A673 (cell line): ENCODE measurements around the gene VCAN. TPM values are rescaled to one million over a fixed set of nuclear protein-coding genes. Genes with fewer than 3 reads are reported as not detected.

Source experiments
- BruUV-seq: library from RNA; stranded (reverse); fragments of 400-500 nt; replicated peaks from 2 replicates; lab custom pipeline; 2021; lab: Mats Ljungman, UMichigan
- CTCF ChIA-PET: fragments of 300-600 bp; sonication (Branson Sonifier 250); formaldehyde crosslinking; loops from one replicate; lab custom pipeline; 2022; ENCODE audit warnings: antibody characterized with exemption; lab: Charles Lee
- POLR2A ChIA-PET: fragments of 300-600 bp; sonication (Branson Sonifier 250); formaldehyde crosslinking; loops from one replicate; lab custom pipeline; 2022; ENCODE audit warnings: antibody characterized with exemption; ENCODE audit not compliant: low non-redundant PET; lab: Charles Lee
- DNase-seq: peaks from one replicate; pipeline ENCODE4 v3.0.0-alpha.2; 2015; ENCODE audit warnings: low spot score
- H3K27ac ChIP-seq: fragments of 200-600 bp; sonication (generic); 2 replicates; pipeline ENCODE4 v1.5.1; 2016; ENCODE audit warnings: mixed run types, low read depth, mild to moderate bottlenecking, mixed read lengths, antibody characterized with exemption, low read length; ENCODE audit not compliant: poor library complexity, severe bottlenecking
- H3K27me3 ChIP-seq: fragments of 200-600 bp; sonication (generic); replicated peaks from 2 replicates; pipeline ENCODE4 v1.6.1; 2017; ENCODE audit warnings: mixed run types, low read depth, mild to moderate bottlenecking, mixed read lengths, antibody characterized with exemption, low read length; ENCODE audit not compliant: insufficient read depth, poor library complexity
- H3K36me3 ChIP-seq: fragments of 200-600 bp; sonication (generic); 2 replicates; pipeline ENCODE4 v1.6.1; 2016; ENCODE audit warnings: mixed run types, mild to moderate bottlenecking, mixed read lengths, antibody characterized with exemption, low read length; ENCODE audit not compliant: insufficient read depth, poor library complexity, severe bottlenecking
- H3K4me1 ChIP-seq: fragments of 200-600 bp; sonication (generic); 2 replicates; pipeline ENCODE4 v1.6.1; 2017; ENCODE audit warnings: mixed run types, mild to moderate bottlenecking, mixed read lengths, antibody characterized with exemption, low read length; ENCODE audit not compliant: insufficient read depth, poor library complexity, severe bottlenecking
- H3K4me3 ChIP-seq: fragments of 200-600 bp; sonication (generic); 2 replicates; pipeline ENCODE4 v1.5.1; 2016; ENCODE audit warnings: low read depth, mixed run types, mild to moderate bottlenecking, mixed read lengths, low read length; ENCODE audit not compliant: poor library complexity, severe bottlenecking
- H3K9me3 ChIP-seq: fragments of 200-600 bp; sonication (generic); 2 replicates; pipeline ENCODE4 v1.6.1; 2016; ENCODE audit warnings: mixed run types, low read depth, mild to moderate bottlenecking, mixed read lengths, antibody characterized with exemption, low read length; ENCODE audit not compliant: poor library complexity, severe bottlenecking
- EZH2 ChIP-seq: fragments of 200-600 bp; sonication (generic); IDR thresholded peaks from 2 replicates; pipeline ENCODE4 v1.6.1; 2017; ENCODE audit warnings: borderline replicate concordance, low read depth, mild to moderate bottlenecking, mixed read lengths, antibody characterized with exemption, low read length; ENCODE audit not compliant: poor library complexity, severe bottlenecking
- intact Hi-C: fragments of 100-400 bp; cut with micrococcal nuclease; formaldehyde crosslinking; loops from one replicate; pipeline ENCODE4 v1.10.0; 2022; ENCODE audit not compliant: unreplicated experiment
- total RNA-seq: library from RNA; stranded (reverse); gene quantifications from 2 replicates; pipeline ENCODE4 v1.2.3, GENCODE V29; 2021
- TF ChIP-seq, protein P1 (sequence below): fragments of 300-800, 200-600 bp; sonication (generic); conservative IDR thresholded peaks from 2 replicates; pipeline ENCODE4 v1.5.1; 2017; ENCODE audit warnings: low read depth, mild to moderate bottlenecking, antibody characterized with exemption, low read length, moderate library complexity, mixed read lengths

VCAN gene
- total RNA-seq, 1 experiment from 2014 or later: 0.90 TPM

DNA sequence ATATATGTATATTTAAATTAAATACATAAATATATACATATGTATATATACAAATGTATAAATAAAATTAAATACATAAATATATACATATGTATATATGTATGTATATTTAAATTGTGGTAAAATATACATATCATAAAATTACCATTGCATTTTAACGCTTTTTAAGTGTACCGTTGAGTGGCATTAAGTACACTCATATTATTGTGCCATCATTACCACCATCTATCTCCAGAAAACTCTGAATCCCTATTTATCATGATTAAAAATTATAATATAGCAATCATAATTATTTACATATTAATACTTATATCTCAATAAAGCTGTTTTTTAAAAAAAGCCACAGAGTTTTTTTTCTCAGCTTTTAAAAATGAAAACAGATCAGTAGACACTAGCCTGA lies 27.1 kb upstream of the VCAN start:
- intact Hi-C loops: no loop called here
- H3K9me3 ChIP-seq: no peaks in the 10 kb centered on the region
- H3K4me3 ChIP-seq: no peak overlapping the region
- CTCF ChIA-PET: no interaction called here
- H3K4me1 ChIP-seq: no peaks in the 10 kb centered on the region
- no peaks in the 10 kb centered on the region for H3K27me3 ChIP-seq
- no TSS peak for BruUV-seq
- DNase-seq: no peak
- H3K36me3 ChIP-seq: no peaks in the 10 kb centered on the region
- POLR2A ChIA-PET: no interaction called here
- TF ChIP-seq EZH2: no peak
- TF ChIP-seq, protein P1, sequence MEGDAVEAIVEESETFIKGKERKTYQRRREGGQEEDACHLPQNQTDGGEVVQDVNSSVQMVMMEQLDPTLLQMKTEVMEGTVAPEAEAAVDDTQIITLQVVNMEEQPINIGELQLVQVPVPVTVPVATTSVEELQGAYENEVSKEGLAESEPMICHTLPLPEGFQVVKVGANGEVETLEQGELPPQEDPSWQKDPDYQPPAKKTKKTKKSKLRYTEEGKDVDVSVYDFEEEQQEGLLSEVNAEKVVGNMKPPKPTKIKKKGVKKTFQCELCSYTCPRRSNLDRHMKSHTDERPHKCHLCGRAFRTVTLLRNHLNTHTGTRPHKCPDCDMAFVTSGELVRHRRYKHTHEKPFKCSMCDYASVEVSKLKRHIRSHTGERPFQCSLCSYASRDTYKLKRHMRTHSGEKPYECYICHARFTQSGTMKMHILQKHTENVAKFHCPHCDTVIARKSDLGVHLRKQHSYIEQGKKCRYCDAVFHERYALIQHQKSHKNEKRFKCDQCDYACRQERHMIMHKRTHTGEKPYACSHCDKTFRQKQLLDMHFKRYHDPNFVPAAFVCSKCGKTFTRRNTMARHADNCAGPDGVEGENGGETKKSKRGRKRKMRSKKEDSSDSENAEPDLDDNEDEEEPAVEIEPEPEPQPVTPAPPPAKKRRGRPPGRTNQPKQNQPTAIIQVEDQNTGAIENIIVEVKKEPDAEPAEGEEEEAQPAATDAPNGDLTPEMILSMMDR: no peak
- H3K27ac ChIP-seq: no peak overlapping the region

- POLR2A ChIA-PET: no interaction called here
- intact Hi-C loops: no loop called here
Measured at GRCh38 chr5:83446253-83446947, 25.1 kb upstream of the VCAN start.

DNA sequence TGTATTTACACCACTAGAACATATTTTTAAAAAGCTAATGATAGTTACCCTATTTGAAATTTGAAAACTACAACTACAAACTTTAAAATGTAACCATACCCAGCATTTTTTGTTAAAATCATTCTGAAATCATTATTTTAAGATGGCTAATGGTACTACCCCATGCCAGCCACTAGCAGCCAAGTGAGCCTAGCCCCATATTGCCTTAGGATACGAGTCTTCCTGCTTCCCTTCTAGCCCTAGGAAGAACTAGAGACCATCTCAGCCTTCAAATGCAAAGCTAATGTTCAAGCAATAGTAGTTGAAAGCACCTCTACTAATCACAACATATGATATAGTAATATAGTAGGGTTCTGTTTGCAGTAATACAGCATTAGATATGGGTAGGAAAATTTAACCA lies 24.0 kb upstream of the VCAN start:
- intact Hi-C loops: no loop called here
- H3K9me3 ChIP-seq: no peaks in the 10 kb centered on the region
- H3K4me3 ChIP-seq: no peak overlapping the region
- no peak overlapping the region for H3K27ac ChIP-seq
- POLR2A ChIA-PET: no interaction called here
- no peaks in the 10 kb centered on the region for H3K27me3 ChIP-seq
- DNase-seq: no peak
- TF ChIP-seq, protein P1: no peak
- TF ChIP-seq EZH2: no peak
- no peaks in the 10 kb centered on the region for H3K4me1 ChIP-seq
- H3K36me3 ChIP-seq: no peaks in the 10 kb centered on the region
- no TSS peak for BruUV-seq
- CTCF ChIA-PET: no interaction called here

More at GRCh38 chr5:83446253-83446947, 25.1 kb upstream of the VCAN start:
- no peaks in the 10 kb centered on the region for H3K9me3 ChIP-seq
- no peak overlapping the region for H3K4me3 ChIP-seq
- H3K4me1 ChIP-seq: no peaks in the 10 kb centered on the region
- CTCF ChIA-PET: no interaction called here
- H3K27me3 ChIP-seq: no peaks in the 10 kb centered on the region
- no TSS peak for BruUV-seq
- H3K27ac ChIP-seq: no peak overlapping the region
- H3K36me3 ChIP-seq: no peaks in the 10 kb centered on the region
- no peak for DNase-seq
- TF ChIP-seq, protein P1: no peak
- no peak for TF ChIP-seq EZH2
